Gastroesophageal sphincter (tissue), 3 donors: ENCODE results near the gene PIGK.
"Not testable (repeated sequence)": the region's sequence is repeated elsewhere in the genome, so short reads cannot be mapped to it uniquely, and the experiment has no call there.

Experiments used
- EP300 ChIP-seq: sonication (generic); formaldehyde crosslinking; IDR thresholded peaks from one replicate; pipeline ENCODE4 v1.6.1; 2017; ENCODE audit warnings: antibody characterized with exemption, mild to moderate bottlenecking
- POLR2A ChIP-seq, 2 donors: fragments of 450-650 bp; IDR thresholded peaks; one replicate each; pipeline ENCODE4 v1.6.1; 2017; ENCODE audit warnings: antibody characterized with exemption in 2 of 2, mild to moderate bottlenecking in 2 of 2, moderate library complexity in 1 of 2
- POLR2AphosphoS5 ChIP-seq: sonication (generic); formaldehyde crosslinking; IDR thresholded peaks from one replicate; pipeline ENCODE4 v1.6.1; 2017; ENCODE audit warnings: antibody characterized with exemption
- TF ChIP-seq, protein P1 (sequence below), 4 experiments: fragments of 200-600 bp in 2 of 4; fragments of 450-650 bp in 2 of 4; sonication (generic) in 1 of 4; IDR thresholded peaks; one replicate each; pipeline ENCODE4 v1.5.1; 2017 to 2019; ENCODE audit warnings: antibody characterized with exemption in 4 of 4, mild to moderate bottlenecking in 2 of 4, moderate library complexity in 2 of 4

- TF ChIP-seq, protein P1, sequence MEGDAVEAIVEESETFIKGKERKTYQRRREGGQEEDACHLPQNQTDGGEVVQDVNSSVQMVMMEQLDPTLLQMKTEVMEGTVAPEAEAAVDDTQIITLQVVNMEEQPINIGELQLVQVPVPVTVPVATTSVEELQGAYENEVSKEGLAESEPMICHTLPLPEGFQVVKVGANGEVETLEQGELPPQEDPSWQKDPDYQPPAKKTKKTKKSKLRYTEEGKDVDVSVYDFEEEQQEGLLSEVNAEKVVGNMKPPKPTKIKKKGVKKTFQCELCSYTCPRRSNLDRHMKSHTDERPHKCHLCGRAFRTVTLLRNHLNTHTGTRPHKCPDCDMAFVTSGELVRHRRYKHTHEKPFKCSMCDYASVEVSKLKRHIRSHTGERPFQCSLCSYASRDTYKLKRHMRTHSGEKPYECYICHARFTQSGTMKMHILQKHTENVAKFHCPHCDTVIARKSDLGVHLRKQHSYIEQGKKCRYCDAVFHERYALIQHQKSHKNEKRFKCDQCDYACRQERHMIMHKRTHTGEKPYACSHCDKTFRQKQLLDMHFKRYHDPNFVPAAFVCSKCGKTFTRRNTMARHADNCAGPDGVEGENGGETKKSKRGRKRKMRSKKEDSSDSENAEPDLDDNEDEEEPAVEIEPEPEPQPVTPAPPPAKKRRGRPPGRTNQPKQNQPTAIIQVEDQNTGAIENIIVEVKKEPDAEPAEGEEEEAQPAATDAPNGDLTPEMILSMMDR (IDR thresholded peaks at IDR 0.05): not testable (repeated sequence)
- TF ChIP-seq POLR2A (IDR thresholded peaks at IDR 0.05); POLR2AphosphoS5; EP300: not testable (repeated sequence)
Measured at GRCh38 chr1:77204043-77204442, 15.2 kb downstream of the PIGK start.
